Activated CD4-positive, CD25-positive, alpha-beta regulatory T cell treated with anti-CD3 and anti-CD28 coated beads, Interleukin-2, amount 50 U/mL, for 24 hours (primary cell): Measurements from ENCODE around the gene SAMD5.
"Not testable (repeated sequence)": the region's sequence is repeated elsewhere in the genome, so short reads cannot be mapped to it uniquely, and the experiment has no call there.

Source experiments
- ATAC-seq, 2 donors: fragments of 150-1000 bp; cut with Tn5 transposase; one replicate each; pipeline ENCODE4 v1.10.0; 2021; ENCODE audit warnings: mild to moderate bottlenecking in 1 of 2, moderate library complexity in 1 of 2

The SAMD5 gene

DNA sequence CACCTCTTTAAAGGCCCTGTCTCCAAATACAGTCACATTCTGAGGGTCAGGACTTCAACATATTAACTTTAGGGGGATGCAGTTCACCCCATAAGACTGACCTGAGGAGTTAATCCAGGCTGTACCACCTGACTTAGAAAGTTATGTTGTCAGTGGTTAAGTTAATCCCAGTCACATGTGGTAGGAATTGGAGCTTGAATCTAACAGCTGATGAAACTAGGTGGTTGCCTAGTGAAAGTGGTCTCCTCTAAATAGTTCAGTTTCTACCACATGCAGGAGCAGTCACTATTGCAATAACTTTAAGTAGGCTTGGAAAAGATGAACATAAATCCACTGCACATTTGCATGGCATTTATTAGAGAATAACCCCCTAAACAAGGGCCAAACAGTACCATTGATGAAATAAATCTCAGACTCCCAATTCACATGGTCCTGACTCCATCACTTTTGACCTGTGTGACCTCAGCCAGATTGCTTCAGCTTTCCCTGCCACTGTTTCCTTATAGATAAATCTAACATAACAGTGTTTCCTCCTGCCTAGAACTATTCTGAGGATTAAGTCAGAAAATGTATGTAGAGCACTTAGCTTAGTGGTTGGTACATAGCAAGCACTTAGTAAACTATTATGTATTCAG lies 20.1 kb downstream of the SAMD5 start:
- ATAC-seq, result no peak

GRCh38 chr6:147530132-147531060 lies 21.9 kb downstream of the SAMD5 start:
- ATAC-seq, result no peak

GRCh38 chr6:147531321-147531720 lies 22.8 kb downstream of the SAMD5 start:
- ATAC-seq, result no peak

DNA sequence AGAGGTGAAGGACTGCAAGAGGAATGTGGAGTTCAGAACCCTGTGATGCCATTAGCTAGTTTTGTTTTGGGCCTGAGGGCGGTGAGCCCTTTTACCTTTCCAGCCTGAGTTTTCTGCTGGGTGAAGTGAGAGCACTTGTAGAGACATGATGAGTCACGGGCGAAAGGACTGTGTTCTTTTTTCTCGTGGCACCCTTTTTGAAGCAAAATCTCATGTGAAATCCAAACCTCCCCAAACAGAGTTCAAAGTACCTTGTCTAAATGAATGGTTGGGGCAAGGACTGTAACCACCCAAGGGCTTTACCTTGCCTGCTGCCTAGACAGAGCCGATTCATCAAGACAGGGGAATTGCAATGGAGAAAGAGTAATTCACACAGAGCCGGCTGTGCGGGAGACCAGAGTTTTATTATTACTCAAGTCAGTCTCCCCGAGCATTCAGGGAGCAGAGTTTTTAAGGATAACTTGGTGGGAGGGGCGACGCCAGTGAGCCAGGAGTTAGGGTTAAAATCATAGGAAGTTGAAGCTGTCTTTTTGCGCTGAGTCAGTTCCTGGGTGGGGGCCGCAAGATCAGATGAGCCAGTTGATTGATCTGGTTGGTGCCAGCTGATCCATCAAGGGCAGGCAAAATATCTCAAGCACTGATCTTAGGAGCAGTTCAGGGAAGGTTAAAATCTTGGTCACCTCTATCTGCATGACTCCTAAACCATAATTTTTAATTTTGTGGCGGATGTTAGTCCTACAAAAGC lies 25.8 kb downstream of the SAMD5 start:
- no peak for ATAC-seq

- ATAC-seq, result no peak
Observed at GRCh38 chr6:147538821-147539220, 30.3 kb downstream of the SAMD5 start.

- ATAC-seq, result no peak
Observed at GRCh38 chr6:147540075-147540474, 31.6 kb downstream of the SAMD5 start.

DNA sequence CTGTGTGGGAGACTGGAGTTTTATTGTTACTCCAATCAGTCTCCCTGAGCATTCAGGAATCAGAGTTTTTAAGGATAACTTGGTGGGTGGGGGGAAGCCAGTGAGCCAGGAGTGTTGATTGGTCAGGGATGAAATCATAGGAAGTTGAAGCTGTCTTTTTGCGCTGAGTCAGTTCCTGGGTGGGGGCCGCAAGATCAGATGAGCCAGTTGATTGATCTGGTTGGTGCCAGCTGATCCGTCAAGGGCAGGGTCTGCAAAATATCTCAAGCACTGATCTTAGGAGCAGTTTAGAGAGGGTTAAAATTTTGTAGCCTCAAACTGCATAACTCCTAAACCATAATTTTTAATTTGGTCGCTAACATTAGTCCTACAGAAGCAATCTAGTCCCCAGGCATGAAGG lies 33.9 kb downstream of the SAMD5 start:
- not testable (repeated sequence) for ATAC-seq

DNA sequence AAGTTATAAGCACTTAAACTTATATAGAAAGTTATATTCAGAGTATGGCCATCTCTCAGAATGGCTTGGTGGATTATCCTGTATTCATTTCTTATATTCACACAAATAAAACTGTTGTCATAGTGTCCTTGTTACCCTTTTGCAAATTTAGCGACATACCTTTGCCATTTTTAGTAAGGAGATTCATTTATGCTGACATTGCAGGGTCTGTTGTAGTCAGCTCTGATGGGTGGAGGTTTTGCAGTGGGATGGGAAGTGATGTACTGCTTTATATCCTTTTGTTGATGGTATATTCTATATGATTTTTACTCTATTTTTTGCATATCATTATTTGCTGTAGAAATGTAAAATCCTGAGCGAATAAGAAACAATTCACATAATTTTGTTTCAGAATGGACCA lies 35.9 kb downstream of the SAMD5 start:
- ATAC-seq, result no peak

GRCh38 chr6:147546501-147547368 lies 38.2 kb downstream of the SAMD5 start:
- no peak for ATAC-seq

DNA sequence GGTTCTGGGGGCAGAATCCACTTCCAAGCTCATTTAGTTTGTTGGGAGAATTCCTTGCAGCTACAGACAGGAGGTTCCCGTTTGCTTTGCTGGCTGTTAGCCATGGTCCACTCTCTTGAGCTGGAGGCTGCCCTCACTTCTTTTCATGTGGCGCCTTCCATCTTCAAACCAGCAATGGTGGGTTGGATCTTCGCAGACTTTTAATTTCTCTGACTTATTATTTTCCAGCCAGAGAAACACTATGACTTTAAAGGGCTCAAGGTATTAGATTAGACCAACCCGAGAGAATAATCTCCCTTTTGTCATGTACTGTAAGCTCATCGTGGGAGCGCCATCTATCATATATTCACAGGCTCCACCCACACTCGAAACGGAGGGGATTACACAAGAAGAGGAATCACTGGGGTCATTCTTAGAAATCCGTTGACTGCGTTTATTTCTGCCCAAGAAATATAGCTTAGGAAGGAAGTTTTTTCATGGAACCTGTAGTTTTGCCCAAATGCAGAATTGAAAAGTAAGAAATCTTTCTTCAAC lies 38.9 kb downstream of the SAMD5 start:
- no peak for ATAC-seq

GRCh38 chr6:147548921-147549475 lies 40.5 kb downstream of the SAMD5 start:
- ATAC-seq, result no peak

DNA sequence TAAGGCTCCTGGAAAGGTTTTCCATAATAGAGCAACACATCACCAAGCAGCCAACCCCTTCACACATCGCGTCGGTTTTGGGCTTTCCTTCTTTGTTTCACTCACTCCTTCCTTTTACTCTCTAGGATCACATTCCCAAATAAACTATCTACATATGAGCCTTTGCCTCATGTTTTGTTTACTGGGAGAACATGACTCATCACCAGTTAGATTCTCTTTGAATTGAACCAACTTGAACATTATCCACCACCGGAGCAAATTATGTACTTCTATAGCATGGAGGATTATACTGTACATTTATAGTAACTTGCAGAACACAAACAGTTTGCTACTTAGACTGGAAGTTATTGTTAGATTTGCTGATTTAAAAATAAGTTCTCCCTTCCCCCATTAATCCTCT lies 41.0 kb downstream of the SAMD5 start:
- ATAC-seq, result no peak

DNA sequence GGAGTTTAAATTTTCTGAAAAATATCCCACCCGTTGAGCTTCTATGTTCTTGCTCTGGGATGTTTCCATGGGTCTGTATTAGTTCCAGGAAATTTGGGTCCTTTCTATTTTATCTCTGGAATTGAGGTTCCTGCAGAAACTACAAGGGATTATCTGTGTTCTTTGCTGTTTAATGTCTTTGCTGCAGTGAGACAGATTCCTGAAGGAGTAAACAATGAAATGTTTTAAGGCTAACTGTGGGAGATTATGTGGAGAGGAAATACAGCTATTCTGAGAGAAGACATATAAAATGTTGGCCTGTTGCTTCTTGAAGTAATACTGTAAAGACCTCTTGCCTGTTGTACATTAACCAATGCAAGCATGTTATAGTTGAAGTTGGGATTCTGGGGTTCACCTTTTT lies 43.5 kb downstream of the SAMD5 start:
- no peak for ATAC-seq

DNA sequence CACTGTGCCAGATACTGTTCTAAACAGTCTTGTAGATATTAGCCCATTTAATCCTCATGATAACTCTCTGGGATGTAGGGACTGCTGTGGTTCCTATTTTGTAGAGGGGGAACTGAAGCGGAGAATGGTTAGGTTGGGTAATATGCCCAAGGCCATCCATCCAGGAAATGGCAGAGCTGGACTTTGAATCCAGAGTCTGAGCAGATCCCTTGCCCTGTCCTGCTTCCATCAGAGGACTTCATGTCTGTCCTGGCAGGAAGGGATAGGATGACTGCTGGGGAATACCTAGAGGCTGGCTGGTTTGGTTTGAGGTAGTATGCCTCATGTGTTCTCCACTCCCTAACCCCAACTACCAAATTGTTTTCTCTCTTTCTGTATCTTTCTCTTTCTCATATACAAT lies 44.6 kb downstream of the SAMD5 start:
- ATAC-seq, result no peak

DNA sequence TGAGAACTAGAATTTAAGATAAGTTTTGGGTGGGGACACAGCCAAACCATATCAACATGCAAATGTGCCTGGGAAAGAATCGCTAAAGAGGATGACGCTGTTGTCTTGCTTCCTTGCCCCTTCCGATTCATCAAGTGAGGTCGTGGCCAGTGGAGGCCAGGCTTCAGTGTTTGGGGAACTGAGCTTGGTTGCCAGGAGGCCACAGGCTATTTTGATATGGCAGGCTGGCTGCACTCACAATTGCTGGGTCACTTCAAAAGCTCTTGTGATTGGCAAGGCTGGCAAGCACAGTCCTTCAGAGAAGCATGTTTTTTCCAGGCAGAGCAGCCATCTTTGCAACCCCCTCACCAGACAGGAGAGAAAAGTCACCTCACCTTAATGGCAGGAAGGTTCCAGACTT lies 45.8 kb downstream of the SAMD5 start:
- no peak for ATAC-seq

DNA sequence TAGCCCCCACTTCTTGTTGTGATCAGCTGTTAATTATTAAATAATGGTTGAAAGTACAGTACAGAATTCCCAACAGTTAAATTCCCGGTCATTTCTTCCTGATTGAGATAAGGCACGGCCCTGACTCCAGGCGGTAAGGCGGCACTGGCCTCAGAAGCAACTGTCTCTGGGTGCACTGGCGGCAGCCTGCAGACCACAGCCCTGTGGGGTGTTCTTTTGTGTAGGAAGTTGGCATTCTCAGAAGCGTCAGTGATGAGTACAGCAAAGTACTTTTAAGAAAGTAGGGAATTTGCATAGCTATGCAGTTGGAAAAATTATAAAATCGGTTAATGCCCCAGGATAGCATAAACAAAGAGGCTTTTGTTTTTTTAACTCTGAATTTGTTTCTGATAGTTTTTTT lies 50.5 kb downstream of the SAMD5 start:
- no peak for ATAC-seq

DNA sequence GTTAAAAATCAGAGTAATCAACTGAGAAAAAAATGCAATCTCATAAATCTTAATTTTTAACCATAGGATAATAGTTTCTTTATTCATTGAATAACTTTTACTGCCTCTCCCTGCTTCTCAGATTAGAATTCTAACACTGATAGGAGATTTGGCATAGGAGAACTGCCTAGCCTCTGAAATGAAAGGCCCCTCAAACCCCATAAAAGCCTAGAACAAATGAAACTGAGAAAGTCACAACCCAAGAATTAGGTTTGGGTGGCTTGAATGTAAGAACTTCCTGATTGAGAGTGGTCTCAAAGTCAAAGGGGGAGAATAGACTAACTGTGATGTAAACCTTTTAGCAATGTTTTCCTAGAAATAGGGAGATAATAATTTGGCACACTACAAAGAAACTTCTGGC lies 52.2 kb downstream of the SAMD5 start:
- no peak for ATAC-seq

GRCh38 chr6:147561726-147562125 lies 53.2 kb downstream of the SAMD5 start:
- no peak for ATAC-seq

DNA sequence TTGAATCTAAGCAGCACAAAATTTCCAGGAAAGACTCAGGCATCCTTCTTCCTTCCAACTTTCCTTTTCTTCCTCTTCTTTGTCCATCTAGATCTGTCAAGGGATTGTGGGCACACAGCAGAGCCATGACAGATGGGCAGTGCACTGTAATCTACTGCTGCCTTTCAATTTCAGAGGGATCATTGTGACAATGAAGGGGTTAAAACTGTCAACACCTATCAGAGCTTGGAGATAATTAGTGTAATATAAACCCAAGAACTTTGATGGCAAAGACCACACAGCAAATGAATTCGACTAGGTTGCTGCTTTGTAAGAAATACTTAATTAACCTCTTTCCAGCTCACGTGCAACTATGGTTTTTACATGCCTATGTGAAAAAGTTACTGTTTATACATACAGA lies 55.0 kb downstream of the SAMD5 start:
- ATAC-seq, result no peak

DNA sequence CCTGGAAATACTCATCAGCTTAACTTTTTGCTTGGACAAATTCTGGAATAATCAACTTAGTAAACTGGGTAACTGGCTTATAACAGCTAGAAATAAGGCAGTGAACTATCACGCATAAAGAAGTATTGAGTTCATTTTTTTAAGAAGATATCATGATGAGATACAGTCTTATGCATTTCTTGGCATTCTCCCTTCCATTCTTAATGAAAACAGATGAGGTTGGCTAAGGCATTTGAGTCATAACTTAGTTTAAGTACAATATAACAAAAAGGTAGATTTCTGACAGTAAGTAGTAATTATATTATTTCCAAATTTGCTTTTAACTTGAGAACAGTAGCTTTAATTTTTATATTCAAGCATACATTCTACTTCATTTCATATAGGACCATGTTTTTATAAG lies 56.1 kb downstream of the SAMD5 start:
- ATAC-seq, result no peak

GRCh38 chr6:147566244-147566898 lies 57.9 kb downstream of the SAMD5 start:
- no peak for ATAC-seq
